ENCODE measurements around the gene SHC3.

The SHC3 gene

GRCh38 chr9:89153232-89154017, 25.2 kb downstream of the SHC3 start:
- no peak for DNase-seq

DNA sequence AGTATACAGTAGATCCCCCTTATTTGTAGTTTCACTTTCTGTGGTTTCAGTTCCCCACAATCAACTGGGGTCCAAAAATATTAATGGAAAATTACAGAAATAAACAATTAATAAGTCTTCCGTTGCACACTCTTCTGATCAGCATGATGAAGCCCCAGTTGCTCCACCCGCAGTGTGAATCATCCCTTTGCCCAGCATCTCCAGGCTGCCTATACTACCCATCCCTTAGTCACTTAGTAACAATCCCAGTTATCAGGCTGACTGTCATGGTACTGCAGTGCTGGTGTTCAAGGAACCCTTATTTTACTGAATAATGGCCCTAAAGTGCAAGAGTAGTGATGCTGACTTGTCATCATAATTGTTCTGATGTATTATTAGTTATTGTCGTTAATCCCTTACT, 28.9 kb downstream of the SHC3 start:
- DNase-seq, result no peak

DNA sequence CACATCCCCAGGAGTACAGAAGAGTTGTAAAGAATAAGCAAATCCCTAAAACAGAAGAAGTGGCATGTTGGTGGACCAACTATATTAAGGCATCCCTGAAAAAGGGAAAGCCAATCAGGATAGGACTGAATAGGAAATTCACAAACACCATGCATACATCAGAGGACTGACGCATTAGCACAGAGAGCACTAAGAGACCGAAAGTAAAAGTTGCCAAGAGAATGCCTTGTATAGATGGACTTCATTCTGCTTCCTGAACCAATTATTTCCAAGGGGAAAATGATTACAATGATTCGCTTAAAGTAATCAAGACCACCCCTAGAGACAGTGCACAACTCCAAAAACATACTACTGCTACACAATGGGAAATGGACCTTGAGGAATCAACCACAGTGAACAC, 33.5 kb downstream of the SHC3 start:
- no peak for DNase-seq

- no peak for DNase-seq
Measured at GRCh38 chr9:89144238-89144637, 34.4 kb downstream of the SHC3 start.

DNA sequence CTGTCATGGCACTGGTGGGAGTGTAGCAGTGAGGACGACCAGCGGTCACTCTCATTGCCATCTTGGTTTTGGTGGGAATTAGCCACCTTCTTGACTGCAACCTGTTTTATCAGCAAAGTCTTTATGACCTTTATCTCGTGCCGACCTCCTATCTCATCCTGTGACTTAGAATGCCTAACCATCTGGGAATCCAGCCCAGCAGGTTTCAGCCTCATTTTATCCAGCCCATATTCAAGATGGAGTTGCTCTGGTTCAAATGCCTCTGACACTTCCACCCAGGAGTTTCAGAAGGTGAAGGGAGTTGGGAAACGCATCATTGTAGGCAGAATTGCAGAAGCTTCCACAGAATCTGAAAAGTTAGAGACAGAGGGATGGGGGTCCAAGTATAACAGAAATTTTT, 35.4 kb downstream of the SHC3 start:
- no peak for DNase-seq

- DNase-seq, result no peak
Measured at GRCh38 chr9:89139455-89139854, 39.2 kb downstream of the SHC3 start.

DNA sequence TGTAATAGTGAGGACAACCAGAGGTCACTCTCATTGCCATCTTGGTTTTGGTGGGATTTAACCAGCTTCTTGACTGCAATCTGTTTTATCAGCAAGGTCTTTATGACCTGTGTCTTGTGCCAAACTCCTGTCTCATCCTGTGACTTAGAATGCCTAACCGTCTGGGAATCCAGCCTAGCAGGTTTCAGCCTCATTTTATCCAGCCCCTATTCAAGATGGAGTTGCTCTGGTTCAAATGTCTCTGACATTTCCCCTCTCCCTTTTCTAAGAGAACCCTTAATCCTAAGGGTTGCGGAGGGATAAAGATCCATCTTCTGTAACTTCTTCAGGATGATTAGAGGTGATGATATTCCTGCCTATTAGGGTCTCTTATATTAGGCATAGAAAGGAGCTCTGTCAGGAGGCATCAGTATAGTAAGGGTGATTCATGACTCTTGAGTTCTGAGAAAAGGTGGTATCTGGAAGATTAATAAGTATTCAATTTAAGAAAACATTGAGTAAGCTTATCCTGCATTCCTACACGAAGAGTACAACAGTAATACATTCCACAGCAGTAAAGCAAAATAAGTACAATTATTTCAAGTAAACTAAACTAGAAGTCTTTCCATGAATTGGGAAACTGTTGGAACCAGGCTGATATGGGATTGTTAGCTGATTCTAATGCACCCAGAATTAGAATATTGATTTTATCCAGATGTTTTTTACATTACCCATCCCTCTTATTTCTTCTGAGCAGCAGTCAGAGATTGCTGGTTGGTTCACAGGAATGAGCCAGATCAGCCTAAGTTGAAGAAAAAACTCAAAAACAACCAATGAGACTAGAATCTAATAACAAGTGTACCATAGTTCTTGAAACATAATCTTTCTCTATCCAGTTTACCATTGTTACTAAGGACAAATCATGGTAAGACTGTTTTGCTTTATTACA, 39.9 kb downstream of the SHC3 start:
- no peak for DNase-seq

GRCh38 chr9:89137542-89138462, 40.8 kb downstream of the SHC3 start:
- peak; percentile 6 for DNase-seq

- no peak for DNase-seq
Measured at GRCh38 chr9:89135591-89136166, 42.9 kb downstream of the SHC3 start.

- DNase-seq, result no peak
Measured at GRCh38 chr9:89134709-89135108, 43.9 kb downstream of the SHC3 start.

GRCh38 chr9:89122949-89123348, 55.7 kb downstream of the SHC3 start:
- no peak for DNase-seq

DNA sequence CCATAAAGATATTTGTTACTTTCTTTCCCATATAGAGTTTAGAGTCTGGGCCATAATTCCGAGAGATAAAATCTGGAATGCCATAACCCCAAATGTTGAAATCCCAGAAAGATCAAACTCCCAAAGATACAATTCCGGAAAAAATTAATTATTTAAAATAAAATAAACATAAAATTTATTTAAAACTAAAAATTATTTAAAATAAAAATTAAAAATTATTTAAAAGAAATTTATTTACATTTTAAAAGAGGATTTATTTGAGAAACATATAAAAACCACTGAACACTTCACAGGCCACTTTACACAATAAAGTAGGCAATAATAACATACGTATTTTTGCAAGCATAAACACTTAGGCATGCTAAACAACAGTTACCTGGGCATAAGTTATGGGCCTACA, 57.9 kb downstream of the SHC3 start:
- DNase-seq, result no peak

DNA sequence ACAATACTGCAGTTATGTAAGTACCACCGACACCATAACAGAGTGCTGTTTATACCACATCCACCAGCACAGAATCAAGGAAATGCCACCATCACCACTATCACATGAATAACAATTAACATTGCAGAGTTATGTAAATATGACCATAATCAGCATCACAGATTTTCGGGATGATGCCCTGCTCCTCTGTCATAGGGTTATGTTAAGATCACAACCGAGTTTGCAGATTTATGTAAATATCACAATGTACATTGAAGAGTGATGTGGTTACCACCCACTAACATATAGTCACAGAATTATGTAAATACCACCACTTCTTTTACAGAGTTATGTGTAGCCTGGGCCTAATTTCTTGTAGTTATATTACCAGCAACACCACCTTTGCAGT, 61.8 kb downstream of the SHC3 start:
- no peak for DNase-seq

GRCh38 chr9:89116064-89116804, 62.4 kb downstream of the SHC3 start:
- no peak for DNase-seq

- no peak for DNase-seq
Measured at GRCh38 chr9:89115426-89115825, 63.2 kb downstream of the SHC3 start.

DNA sequence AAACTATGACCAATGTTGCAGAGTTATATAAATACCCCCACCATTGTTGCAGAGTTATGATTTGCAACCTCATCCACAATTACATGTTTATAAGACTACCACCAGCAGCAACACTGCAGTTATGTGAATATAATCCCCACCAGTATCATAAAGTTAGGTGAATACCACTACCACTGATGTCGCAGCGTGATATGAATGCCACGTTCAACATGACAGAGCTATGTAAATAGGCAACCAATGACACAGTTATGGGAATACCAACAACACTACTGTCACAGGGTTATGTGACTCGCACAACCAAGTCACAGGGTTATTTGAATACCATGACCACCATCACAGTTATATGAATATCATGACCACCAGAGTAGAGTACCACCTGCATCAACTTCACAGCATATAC, 63.9 kb downstream of the SHC3 start:
- no peak for DNase-seq

DNA sequence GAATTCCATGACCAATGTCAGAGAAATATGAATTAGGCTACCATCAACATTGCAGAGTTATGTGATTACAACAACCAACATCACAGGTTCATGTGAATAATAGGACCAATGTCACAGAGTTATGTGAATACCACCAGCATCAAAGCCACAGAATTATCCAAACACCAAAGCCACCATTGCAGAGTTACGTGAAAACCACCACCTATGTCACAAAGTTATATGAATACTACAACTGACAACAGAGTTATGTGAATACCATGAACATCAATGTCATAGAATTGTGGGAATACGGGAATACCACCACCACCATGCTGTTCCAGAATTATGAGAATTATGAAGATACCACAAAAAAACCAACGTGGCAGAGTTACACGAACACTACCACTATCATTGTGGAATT, 64.8 kb downstream of the SHC3 start:
- no peak for DNase-seq

GRCh38 chr9:89112243-89112642, 66.4 kb downstream of the SHC3 start:
- no peak for DNase-seq

DNA sequence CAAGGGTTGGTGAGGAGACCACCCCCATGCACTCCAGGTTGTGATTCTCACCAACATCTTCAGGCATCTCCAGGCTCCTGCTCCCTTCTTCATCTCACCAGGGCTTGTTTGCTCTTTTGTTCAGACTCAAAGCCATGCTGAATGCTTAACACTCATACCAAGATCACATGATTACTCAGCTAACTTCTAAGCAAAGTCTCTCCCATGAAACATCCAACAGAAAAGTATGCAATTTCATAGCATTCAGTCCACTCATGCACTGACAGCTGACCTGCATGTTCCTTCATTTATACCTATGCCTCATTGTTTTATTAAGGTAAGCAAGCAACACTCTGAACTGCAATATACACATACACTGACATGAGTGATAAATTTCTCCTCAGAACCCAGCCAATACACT, 69.0 kb downstream of the SHC3 start:
- no peak for DNase-seq

DNA sequence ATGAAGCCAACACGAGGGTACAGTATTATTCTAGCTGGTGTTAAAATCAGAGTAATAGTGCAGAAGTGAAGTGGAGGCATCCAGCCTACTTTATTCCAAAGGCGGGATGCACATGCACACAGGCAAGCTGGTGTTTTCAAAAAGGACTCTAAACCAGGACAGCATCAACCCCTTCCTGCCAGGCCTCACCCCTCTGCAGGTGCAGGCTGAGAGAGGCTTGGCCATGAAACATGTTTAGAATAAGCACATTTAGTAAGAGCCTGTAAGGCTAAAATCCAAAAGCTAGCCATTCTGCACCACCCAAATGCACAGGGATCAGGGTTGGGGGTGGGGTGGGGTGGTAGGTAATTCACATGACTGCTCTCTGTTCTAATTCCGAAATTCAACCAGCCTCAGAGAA, 71.2 kb downstream of the SHC3 start:
- DNase-seq, result no peak

DNA sequence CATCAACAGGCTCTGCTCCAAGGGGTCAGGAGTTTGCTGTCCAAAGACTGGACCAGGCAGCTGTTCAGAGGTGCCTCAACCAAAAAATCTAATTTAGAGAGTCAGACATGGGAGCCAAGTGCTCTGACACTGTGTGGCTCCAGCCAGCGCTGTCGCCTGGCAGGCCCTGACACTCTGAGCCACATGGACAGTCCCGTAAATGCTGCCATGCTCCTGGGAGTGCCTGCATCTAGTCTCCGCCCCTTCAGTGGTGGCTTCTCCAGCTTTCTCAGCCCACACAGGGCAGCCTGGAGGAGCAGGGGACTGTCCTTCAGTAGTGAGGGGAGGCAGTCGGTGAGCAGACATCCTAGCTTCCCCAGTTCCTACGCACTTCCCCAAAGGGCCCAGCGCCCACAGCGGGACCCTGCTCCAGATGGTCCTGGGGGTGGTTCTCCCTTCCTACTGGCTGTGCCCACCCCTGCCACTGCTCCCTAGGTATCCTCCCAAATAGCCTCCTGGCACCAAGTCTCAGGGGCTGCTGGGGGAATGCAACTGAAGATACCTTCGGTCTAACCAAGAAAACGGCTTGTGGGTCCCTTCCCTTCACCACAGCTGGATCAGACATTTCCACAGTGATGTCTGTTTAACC, 72.3 kb downstream of the SHC3 start:
- DNase-seq, result no peak
